Fibroblast of lung (primary cell): ENCODE measurements around the gene PIK3R6.

ENCODE experiments used
- EZH2 ChIP-seq: IDR thresholded peaks from 2 replicates; pipeline ENCODE4 v1.5.1; 2012; ENCODE audit warnings: low read length, control low read depth, mild to moderate bottlenecking; ENCODE audit errors: missing control alignments
- TF ChIP-seq, protein P1 (sequence below), 2 donors: IDR thresholded peaks in 1 of 2; conservative IDR thresholded peaks in 1 of 2; 1 replicate in 1 of 2; 2 replicates in 1 of 2; pipeline ENCODE4 v1.5.1; 2011 to 2012; ENCODE audit warnings: low read length in 2 of 2, control low read depth in 1 of 2, inconsistent platforms in 1 of 2, low read depth in 1 of 2, mild to moderate bottlenecking in 1 of 2

DNA sequence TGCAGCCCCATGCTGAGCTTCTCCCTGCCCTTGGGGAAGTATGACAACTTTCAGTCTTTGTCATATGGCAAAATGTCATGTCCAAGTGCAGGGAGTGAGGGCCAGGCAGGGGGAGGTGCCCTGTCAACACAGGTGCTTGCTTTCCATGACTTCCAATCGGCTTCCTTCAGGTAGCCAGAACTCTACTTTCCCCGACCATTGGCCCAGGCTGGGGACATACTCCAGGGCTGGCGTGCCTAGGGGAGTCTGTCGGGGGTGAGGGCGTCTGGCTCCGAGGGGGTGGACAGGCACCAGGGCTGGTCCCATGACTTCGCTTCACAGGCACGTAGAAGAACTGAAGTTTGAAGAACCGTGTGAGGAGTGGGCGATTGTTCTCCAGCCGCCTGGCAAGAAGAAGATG, 19.8 kb upstream of the PIK3R6 start:
- no peak for TF ChIP-seq EZH2
- TF ChIP-seq, protein P1, sequence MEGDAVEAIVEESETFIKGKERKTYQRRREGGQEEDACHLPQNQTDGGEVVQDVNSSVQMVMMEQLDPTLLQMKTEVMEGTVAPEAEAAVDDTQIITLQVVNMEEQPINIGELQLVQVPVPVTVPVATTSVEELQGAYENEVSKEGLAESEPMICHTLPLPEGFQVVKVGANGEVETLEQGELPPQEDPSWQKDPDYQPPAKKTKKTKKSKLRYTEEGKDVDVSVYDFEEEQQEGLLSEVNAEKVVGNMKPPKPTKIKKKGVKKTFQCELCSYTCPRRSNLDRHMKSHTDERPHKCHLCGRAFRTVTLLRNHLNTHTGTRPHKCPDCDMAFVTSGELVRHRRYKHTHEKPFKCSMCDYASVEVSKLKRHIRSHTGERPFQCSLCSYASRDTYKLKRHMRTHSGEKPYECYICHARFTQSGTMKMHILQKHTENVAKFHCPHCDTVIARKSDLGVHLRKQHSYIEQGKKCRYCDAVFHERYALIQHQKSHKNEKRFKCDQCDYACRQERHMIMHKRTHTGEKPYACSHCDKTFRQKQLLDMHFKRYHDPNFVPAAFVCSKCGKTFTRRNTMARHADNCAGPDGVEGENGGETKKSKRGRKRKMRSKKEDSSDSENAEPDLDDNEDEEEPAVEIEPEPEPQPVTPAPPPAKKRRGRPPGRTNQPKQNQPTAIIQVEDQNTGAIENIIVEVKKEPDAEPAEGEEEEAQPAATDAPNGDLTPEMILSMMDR (conservative IDR thresholded peaks at IDR 0.05 in 1 of 2, IDR thresholded peaks at IDR 0.05 in 1 of 2; ENCODE audit: low read depth in 1 of 2, low read length in 2 of 2): no peak
